Measurements from ENCODE around the gene CCDC85C.
A peak's percentile ranks its signal among the peaks of the same experiment; 100 is the strongest.

The CCDC85C gene

DNA sequence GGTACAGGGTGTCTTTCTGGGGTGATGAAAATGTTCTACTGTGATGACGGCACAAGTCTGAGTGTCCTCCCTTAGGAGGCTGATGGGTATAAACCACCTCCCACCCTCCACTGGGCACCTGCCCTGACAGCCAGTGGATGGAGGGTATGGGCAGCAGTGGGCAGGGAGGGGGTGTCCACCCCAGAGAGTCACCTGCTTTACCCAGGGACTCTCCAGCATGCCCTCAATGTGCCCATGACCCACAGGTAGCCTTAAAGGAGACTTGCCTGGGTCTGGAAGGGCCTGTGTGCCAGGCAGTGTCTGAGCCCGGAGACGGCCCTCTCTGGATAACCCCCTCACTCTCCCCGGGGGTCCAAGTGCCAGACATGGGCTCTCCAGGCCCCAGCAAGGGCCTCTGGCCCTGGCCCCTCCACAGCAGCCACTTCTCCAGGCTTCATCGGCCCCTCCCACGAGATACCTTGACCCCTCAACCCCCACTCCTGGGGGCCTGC, 84.0 kb downstream of the CCDC85C start:
- DNase-seq: no peak

DNA sequence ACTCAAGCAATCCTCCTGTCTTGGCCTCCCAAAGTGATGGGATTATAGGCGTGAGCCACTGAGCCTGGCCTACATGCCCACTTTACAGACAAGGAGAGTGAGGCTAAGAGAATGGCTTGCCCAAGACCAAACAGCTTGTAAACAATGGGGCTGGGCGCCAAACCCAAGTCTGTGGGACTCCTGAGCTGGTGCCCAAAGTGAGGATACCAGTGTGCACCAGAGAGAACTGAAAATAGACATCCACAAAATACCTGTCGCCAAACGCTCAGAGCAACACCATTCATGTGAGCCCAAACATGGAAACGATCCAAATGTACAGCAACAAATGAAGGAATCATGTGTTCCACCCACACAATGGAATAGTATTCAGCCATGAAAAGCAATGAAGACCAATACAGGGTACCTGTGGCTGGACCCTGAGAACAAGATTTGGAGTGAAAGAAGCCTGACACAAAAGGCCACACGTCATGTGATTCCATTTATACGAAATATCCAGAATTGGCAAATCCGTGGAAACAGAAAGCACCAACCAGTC, 84.6 kb downstream of the CCDC85C start:
- DNase-seq: no peak

DNA sequence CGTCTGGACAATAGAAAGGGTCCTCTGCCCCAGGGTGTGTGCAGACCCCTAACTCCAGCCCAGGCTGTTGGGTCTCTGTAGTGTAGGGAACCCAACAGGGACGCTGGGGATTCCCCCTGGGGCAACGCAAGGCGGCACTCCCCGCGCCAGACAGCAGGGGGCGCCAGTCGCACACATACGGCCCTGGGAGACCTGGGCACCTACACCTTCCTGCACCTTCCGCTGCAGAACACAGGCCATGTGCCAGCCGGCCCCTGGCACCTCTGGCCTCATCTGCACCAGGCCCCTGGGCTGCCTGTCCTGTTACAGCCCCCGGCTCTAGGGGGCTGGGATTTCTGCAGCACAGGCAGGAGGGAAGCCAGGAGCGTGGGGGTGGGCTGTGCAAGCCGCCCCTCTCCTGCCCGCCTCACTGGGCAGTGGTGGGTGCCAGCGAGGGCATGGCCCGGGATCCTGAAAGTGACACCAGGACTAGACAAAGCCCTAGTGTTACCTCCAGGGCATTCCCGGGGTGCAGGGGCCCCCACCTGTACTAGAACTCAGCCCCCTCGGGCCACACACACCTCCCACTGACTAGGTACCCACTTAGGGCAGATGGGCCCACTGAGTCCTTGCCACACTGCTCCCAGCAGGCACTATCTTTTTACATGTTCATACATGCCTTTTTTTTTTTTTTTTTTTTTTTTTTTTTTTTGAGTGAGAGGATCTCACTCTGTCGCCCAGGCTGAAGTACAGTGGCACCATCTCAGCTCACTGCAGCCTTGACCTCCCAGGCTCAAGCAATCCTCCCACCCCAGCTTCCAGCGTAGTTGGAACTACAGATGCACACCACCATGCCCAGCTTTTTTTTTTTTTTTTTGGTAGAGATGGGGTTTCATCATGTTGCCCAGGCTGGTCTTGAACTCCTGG, 85.3 kb downstream of the CCDC85C start:
- peak; percentile 24 for DNase-seq

DNA sequence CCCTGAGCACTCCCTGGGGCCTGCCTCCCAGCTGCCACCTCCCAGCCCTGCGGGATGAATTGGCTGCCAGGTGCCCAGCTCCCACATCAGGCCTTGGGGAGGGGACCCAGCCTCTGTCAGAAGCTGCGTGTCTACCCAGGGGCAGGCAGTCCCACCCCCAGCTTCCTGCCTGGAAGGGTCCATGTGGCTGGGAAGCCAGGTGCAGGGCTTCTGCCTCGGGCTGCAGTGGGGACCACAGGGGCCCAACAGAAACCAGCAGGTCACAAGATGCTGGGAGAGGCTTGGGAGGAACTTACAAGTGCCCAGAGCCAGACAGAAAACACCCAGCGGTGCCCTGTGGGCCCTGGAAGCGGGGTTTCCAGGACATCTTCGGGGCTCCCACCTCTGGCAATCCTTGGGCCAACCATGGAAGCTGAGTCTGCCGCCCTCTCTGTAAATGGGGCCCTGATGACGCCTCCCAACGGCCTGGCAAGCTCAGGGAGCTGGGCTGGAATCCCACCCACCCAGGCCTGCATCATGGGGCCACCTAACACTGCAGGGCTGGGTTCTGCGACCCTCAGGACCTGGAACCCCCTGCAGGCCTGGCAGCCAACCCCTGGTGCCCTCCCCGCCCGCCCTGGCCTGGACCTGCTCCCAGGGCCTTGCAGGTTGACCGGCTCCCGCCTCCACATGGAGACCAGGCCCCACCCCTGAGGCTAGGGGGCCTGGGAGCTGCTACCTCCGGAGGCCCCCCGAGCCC, 86.2 kb downstream of the CCDC85C start:
- no peak for DNase-seq

DNA sequence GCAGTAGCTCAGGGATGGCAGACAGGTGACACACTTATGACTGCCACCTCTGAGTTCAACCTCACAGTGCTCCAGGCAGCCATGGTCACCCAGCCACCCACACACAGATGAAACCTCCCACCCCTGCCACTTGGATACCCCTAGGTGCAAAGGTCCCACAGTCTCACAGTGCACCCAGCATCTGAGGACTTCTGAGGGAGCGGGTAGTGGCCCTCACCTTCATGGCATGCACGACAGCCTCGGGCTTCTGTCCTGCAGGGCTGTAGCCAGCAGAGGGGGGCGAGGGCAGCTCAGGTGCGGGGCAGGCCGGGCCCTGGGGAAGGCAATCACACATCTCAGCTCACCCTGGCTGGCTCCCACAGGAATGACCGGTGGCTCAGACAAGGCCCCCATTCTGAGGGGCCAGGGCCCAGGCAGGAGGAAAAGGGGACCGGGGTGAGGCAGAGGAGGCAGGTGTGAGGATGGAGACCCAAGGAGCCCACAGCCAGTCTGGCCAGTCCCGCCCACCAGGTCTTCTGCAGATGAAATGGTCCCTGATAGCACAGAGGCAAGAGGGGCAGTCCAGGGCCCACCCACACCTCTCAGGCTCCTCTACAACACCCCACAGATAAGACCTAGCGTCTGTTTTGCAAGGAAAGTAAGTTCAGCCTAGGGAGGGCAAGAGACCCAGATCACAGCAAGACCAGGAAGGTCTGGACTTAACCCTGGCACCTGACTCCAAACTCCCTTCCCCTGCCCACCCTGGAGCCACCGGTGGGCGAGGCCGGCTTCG, 87.0 kb downstream of the CCDC85C start:
- no peak for DNase-seq

DNA sequence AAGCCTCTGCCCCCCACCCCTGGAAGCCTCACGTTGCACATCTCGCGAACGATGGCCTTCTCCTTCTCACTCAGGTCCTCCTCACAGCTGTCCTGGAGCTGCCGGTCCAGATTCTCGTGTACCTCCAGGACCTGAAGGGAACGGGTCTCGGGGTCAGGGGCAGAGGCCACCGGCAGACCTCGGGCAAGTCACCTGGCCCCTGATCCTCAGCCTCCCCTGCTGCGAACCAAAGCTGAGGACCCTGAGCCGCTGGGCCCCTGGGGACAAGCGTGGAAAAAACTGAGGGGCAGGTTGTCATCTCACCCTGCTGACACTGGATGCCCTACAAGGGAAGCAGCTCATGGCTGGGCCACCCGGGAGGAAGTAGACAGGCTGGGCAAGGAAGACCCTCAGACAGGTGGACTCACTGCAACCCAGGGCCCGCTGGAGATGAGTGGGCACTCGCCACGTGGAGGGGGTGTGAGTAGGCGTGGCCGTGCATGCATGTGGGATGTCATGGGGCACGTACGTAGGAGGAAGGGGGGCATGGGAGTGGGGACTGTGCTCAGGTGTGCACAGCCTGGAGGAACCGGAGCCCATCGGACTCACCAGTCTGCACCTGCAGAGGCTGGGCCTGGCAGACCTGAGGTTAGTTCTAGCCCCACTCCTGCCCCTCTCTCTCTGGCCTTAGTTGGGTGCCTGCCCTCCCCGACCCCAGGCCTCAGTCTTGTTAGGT, 87.7 kb downstream of the CCDC85C start:
- DNase-seq: no peak

DNA sequence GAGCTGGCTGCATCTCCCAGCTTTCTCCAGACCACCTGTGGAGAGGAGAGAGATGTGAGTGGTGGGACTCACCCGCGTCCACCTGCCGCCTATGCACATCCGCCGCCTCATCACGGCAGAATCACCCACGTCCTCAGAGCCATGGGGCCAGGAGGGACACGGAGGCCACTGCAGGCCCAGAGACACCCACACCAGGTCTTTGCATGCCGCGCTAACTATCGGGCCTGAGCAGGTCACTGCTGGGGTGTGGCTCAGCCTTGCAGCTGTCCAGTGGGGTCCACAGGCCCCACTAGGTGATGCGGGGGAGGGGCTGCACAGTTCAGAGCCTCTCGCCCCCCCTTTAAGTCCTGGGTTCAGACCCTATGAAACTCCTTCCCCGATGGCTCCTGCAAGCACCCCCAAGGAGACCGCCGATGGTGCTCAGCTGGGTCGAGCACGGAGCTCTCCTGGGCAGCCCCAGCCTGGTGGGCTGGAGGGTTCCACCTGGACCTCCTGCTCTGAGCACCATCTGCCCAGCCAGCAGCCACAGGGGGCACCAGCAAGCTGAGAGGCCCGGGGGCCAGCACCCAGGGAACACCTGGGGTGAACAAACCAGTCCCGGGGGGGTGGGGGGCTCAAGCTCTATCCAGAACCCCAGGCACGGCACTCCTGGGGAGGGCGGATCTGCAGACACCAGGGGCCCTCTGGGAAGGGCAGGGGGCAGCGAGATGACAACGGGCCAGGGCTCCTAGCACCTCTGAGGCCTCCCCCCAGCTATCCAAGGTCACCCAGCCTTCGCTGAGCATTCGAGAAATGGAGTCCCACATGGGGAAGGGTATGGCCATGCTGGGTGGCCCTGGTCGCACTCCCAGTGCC, 88.5 kb downstream of the CCDC85C start:
- DNase-seq: no peak

DNA sequence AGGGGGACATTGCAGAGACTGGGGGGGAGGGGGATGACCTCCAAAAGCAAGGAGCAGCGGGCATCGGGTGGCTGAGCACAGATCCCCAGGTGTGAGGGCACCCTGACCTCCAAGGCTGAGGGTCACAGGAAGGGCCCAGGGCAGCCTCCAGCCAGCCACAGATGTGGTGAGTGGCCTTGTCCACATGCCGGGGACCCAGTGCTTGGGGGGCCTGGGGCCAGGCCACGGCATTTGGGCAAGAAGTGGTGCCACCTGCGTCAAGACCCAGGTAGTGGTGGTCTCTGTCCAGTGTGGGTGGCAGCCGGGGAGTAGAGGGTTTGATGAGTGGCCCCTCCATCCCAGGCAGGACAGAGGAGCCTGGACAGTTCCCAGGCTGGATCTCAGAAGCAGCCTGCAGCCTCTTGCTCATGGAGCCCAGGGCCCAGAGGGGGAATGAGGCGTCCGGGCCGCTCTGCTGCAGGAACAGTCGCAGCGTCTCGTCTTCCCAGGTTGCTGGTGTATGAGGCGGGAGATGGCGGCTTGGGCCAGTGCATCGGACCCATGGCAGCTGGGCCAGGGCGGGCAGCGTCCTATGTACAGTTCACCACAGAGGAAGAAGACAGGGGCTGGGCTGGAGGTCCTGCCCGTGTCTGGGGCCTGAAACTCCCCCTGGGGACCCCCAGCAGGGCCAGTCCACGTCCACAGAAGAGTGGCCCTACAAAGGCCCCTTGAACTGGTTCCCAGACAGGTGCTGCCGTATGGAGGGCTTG, 89.3 kb downstream of the CCDC85C start:
- DNase-seq: no peak

DNA sequence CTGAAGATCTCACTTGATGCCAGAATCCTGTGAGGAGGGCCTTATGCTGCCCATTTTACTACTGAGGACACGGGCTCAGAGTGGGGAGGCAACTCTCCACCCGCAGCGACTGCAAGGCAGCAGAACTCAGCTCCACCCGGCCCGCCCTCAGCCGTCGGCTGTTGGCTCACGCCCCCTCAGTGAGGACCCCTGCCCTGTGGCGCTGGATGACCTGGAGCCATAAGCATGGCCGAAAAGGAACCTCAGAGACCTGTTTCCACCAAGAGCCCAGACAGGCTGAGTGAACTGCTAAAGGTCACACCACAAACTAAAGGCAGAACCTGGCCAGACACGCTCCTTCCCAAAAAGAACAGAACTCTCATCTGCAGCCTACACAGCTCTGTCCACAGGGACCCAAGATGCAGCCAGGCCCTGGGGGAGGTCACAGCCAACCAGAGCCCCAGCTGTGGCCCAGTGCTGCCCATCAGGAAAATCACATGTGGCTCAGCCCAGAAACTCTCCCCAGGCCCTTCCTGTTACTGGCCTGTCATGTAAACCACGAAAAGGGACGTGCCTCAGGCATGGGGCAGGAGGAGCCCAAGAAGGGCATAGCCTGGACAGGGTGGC, 90.0 kb downstream of the CCDC85C start:
- no peak for DNase-seq

DNA sequence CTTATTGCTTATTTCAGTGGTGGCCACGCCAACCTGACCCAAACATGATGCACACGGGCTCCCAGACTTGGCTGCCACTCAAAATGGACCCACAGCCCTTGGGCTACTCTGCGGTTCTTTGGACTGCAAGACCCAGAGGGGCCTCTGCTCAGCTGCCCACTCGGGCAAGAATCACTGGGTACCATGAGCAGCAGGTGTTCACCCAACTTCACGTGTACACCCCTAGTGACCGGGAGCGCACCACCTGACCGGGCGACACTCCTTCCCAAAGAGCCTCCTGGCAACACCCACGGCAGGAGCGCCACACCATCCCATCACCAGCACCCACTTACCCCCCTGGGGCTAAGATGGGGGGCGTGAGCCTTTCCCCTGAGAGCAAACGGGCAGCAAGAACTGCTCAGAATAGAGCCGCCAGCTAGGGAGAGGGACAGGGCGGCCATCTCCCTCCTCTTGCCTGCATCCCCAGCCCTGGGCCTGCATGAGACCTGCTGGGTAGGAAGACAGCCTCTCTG, 90.8 kb downstream of the CCDC85C start:
- no peak for DNase-seq

DNA sequence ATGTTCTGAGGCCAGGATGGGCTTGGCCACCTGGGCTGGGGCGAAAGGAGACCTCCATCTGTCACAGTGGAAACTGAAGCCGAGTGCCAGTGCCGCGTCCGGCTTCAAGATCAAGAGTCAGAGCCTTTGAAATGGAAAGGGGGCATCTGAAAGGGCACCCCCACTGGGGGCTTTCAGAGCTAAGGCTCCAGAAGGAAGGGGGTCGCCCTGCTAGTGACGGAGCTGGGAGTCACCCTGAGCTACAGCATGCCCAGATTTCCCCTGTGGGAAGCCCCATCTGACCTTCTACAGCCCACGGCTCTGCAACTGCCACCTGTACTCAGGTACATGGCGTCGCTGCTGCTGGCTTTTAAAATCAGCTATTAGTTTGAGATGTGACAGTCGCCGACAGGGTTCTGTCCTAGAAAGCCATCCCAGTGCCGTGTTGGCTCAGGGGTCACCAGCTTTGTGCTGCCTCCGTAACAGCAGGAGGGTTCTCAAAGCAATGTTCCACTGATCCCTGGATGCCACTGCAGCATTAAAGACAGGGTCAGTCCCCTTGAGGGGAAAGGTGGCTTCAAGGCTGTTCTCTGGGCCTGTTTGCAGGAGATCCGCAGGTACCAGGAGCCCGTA, 91.3 kb downstream of the CCDC85C start:
- DNase-seq: no peak

DNA sequence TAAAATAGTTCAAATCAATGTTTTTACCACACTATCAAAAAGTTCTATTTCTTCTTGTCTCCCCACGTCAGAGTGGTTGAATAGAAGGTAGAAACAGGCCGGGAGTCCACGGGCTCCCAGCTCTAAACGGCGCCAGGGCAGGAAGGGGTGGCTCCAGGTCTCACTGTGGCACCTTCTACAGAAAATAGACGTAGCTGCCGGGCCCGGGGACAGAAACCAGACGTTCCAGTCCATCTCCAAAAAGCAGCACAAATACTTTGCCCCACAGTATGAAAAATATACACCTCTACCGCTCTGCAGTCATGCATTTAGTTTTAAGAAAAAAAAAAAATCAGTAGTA, 91.9 kb downstream of the CCDC85C start:
- DNase-seq: no peak

DNA sequence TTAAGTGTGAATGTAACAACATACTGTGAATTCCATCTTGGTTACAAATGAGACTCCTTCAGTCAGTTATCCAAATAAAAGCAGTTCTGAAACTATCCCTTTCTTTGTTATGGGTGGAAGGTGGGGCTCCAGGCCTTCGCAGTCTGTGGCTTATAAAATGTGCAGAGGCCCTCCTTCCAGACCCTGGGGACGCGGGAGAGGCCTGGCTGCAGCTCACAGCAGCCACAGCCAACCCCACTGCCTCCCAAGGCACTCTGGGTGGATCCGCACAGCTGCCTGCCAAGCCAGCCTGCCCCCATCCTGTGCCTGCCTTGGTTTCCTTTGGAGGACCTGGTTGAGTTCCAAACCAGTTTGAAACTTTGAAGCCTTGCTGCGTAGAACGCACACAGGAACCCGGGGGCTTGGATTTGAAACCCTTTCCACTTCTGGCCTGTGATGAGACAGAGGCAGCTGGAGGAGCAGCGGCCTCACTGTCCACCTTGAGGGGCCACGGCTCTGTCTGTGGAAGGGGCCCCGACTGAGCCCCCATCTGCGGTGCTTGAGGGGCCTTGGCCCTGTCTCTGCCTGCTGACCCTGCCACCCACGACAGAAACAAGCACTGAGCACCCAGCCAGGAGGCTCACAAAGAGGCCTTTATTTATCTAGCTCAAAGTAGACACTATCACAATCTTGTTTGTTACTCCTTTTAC, 92.4 kb downstream of the CCDC85C start:
- DNase-seq: no peak

DNA sequence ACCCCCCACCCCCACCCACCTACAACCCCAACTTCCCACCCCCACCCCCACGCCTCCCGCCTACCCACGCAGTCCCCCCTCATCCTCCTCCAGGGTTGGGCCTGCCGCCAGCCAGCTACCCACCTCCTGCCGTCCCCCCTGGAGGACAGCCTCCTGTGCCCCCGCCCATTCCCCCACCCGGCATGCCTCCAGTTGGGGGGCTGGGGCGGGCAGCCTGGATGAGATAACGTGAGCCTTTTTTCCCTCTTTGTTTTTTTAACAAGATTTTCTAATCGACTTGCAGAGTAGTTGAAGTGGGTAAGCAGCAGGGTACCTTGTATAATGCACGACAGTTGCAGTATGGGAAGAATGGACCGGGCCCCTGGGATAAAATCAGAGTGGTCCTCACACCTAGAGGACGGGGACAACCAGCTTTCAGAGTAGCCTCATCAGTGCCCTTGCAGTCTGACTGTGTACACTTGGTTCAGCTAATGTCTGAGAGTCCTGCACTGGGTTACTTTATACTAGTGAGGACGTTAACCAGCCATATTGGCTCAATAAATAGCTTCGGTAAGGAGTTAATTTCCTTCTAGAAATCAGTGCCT, 93.4 kb downstream of the CCDC85C start:
- DNase-seq: no peak

DNA sequence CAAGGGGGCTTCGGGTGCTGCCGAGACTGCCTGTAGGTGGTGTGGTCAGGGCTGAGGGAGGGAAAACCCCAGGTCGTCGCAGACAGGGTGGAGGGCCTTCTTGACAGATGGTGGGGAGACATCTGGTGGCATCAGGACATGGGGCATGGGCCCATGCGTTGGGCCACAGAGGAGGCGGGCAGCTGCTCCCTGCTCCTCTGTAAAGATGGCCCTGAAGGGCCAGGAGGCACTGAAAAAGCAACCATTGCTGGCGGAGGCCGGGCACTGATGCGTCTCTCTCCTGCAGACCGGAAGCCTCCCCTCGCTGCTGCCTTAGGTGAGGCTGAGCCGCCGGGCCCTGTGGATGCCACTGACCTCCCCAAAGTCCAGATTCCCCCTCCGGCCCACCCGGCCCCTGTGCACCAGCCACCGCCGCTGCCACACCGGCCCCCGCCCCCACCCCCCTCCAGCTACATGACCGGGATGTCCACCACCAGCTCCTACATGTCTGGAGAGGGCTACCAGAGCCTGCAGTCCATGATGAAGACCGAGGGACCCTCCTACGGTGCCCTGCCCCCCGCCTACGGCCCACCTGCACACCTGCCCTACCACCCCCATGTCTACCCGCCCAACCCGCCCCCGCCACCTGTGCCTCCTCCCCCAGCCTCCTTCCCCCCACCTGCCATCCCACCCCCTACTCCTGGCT, 94.0 kb downstream of the CCDC85C start:
- DNase-seq: no peak

DNA sequence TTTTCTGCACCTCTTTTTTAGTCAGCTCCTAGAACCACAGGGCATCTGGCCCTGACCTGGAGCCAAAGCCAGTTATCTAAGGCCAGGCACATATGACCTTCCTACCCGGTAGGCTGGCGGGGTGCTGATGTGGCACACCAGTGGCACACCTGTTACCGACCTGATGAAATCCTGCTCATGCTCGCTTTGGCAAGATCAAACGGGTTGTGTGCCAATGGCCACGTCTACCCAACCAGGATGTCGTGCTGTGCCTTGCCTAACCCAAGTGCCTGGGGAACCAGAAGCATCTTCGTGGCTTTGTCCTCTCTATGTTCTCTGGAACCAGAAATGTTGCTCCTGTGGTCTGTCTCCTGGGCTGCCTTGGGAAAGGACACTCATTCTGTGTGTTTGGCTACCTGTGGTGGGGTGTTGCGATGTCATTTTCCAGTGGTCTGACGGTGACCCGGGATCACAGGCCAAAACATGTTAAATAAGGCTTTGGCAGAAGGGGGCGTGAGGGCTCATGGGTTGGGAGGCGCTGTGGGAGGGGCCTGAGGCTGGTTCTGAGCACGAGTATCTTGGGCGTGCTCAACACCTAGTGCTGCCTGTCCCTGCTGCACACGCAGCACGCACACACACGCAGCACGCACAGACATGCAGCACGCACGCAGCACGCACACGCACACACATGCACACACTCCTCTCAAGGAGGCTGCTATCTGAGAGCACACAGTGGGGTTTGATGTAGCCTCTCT, 94.9 kb downstream of the CCDC85C start:
- DNase-seq: no peak

Measured in NCI-H748 treated with DMSO at 0.1 percent for 48 hours (cell line).